ENCODE data around the gene LBX2. TPM values are rescaled to one million over a fixed set of nuclear protein-coding genes. Genes with fewer than 3 reads are reported as not detected.

LBX2 gene
- total and polyA plus RNA-seq, 4 donors: 0.75 to 1.7 (median 0.87) TPM

- peak within 1 kb of the TSS in 1 of 2 donors; percentile 53 for H3K27ac ChIP-seq (ENCODE audit: low read depth in 1 of 2, low read length in 2 of 2)
- intact Hi-C loops (cut with DNase I): loop anchor here (1.0 to 2.0 kb wide), 4 partner anchors 28 to 105 kb away; partner anchors contain the start of genes INO80B (in 2 of the 2), AUP1 (in 1 of the 2) and HTRA2 (in 1 of the 2)
- DNase-seq (peak; percentile 97 to 98), ATAC-seq (ENCODE audit: low FRiP score) (peak; percentile 99)
- 0 to 1% methylated on average over 50 of the region's 50 CpGs for WGBS, 2 donors
- peaks cover 0 to 3% of the 10 kb centered on the region in 2 donors for H3K4me1 ChIP-seq (ENCODE audit: control insufficient read depth in 1 of 2, insufficient read depth in 2 of 2, low read length in 2 of 2)
- peak within 1 kb of the TSS; percentile 50 to 62 for H3K4me3 ChIP-seq (ENCODE audit: low read length in 2 of 2)
- no peaks in the 10 kb centered on the region for H3K27me3 ChIP-seq (ENCODE audit: control insufficient read depth in 1 of 2, insufficient read depth in 2 of 2, low read length in 1 of 2)
- no peaks in the 10 kb centered on the region for H3K36me3 ChIP-seq (ENCODE audit: control insufficient read depth in 1 of 2, insufficient read depth in 2 of 2, low read length in 1 of 2)
- no peaks in the 10 kb centered on the region for H3K9me3 ChIP-seq (ENCODE audit: control insufficient read depth, low read length)
These were observed 16.4 kb downstream of the LBX2 start, which contains the start of the genes CCDC142 and TTC31 for GRCh38 chr2:74482801-74483674. Gene CCDC142 (minus strand): TSS chr2:74482998. CDS start chr2:74482837, 161 bp downstream. Gene TTC31 (plus strand): TSS chr2:74483081. CDS start chr2:74483096, 15 bp downstream.

- 1% methylated on average over 75 to 80 of the region's 80 CpGs for WGBS, 2 donors
- H3K9me3 ChIP-seq (ENCODE audit: control insufficient read depth, low read length): no peaks in the 10 kb centered on the region
- intact Hi-C loops (cut with DNase I): loop anchor here (2.0 kb wide), 1 partner anchor 27 kb away; the partner anchor contains the start of gene INO80B (in 2 of the 2)
- H3K4me3 ChIP-seq (ENCODE audit: low read length in 2 of 2): peak overlapping the region; percentile 50 to 62
- DNase-seq (peak; percentile 83 to 87), ATAC-seq (ENCODE audit: low FRiP score) (peak; percentile 83)
- peaks cover 0 to 3% of the 10 kb centered on the region in 2 donors for H3K4me1 ChIP-seq (ENCODE audit: control insufficient read depth in 1 of 2, insufficient read depth in 2 of 2, low read length in 2 of 2)
- H3K27me3 ChIP-seq (ENCODE audit: control insufficient read depth in 1 of 2, insufficient read depth in 2 of 2, low read length in 1 of 2): no peaks in the 10 kb centered on the region
- H3K27ac ChIP-seq (ENCODE audit: low read depth in 1 of 2, low read length in 2 of 2): peak overlapping the region in 1 of 2 donors; percentile 53
- no peaks in the 10 kb centered on the region for H3K36me3 ChIP-seq (ENCODE audit: control insufficient read depth in 1 of 2, insufficient read depth in 2 of 2, low read length in 1 of 2)
These were observed 17.2 kb downstream of the LBX2 start for GRCh38 chr2:74481961-74482800.

GRCh38 chr2:74481431-74481830 is 18.0 kb downstream of the LBX2 start:
- H3K36me3 ChIP-seq (ENCODE audit: control insufficient read depth in 1 of 2, insufficient read depth in 2 of 2, low read length in 1 of 2): no peaks in the 10 kb centered on the region
- DNase-seq (peak in 1 of 2 donors; percentile 12), ATAC-seq (ENCODE audit: low FRiP score) (no peak)
- peaks cover 0 to 3% of the 10 kb centered on the region in 2 donors for H3K4me1 ChIP-seq (ENCODE audit: control insufficient read depth in 1 of 2, insufficient read depth in 2 of 2, low read length in 2 of 2)
- WGBS, 2 donors: 43 to 44% methylated on average over 3 of the region's 3 CpGs
- no peak overlapping the region for H3K27ac ChIP-seq (ENCODE audit: low read depth in 1 of 2, low read length in 2 of 2)
- peak overlapping the region; percentile 50 to 62 for H3K4me3 ChIP-seq (ENCODE audit: low read length in 2 of 2)
- no peaks in the 10 kb centered on the region for H3K9me3 ChIP-seq (ENCODE audit: control insufficient read depth, low read length)
- no peaks in the 10 kb centered on the region for H3K27me3 ChIP-seq (ENCODE audit: control insufficient read depth in 1 of 2, insufficient read depth in 2 of 2, low read length in 1 of 2)
- intact Hi-C loops (cut with DNase I): no loop called here

GRCh38 chr2:74474899-74475298 is 24.5 kb downstream of the LBX2 start:
- ATAC-seq (ENCODE audit: low FRiP score) (no peak), DNase-seq (peak; percentile 33 to 51)
- Histone ChIP-seq H3K4me1 (ENCODE audit: control insufficient read depth in 1 of 2, insufficient read depth in 2 of 2, low read length in 2 of 2) (no peaks in the 10 kb centered on the region), H3K36me3 (ENCODE audit: control insufficient read depth in 1 of 2, insufficient read depth in 2 of 2, low read length in 1 of 2) (peaks cover 0 to 2% of the 10 kb centered on the region in 2 donors), H3K27me3 (ENCODE audit: control insufficient read depth in 1 of 2, insufficient read depth in 2 of 2, low read length in 1 of 2) (no peaks in the 10 kb centered on the region), H3K9me3 (ENCODE audit: control insufficient read depth, low read length) (no peaks in the 10 kb centered on the region), H3K4me3 (ENCODE audit: low read length in 2 of 2) (no peak overlapping the region), H3K27ac (ENCODE audit: low read depth in 1 of 2, low read length in 2 of 2) (no peak overlapping the region)
- 84 to 88% methylated on average over 5 of the region's 5 CpGs for WGBS, 2 donors
- intact Hi-C loops (cut with DNase I): no loop called here

GRCh38 chr2:74474481-74474880 is 24.9 kb downstream of the LBX2 start:
- H3K4me3 ChIP-seq (ENCODE audit: low read length in 2 of 2): no peak overlapping the region
- intact Hi-C loops (cut with DNase I): no loop called here
- H3K36me3 ChIP-seq (ENCODE audit: control insufficient read depth in 1 of 2, insufficient read depth in 2 of 2, low read length in 1 of 2): peaks cover 0 to 2% of the 10 kb centered on the region in 2 donors
- ATAC-seq (ENCODE audit: low FRiP score) (no peak), DNase-seq (peak; percentile 40 to 67)
- 90 to 91% methylated on average over 6 of the region's 6 CpGs for WGBS, 2 donors
- H3K27me3 ChIP-seq (ENCODE audit: control insufficient read depth in 1 of 2, insufficient read depth in 2 of 2, low read length in 1 of 2): no peaks in the 10 kb centered on the region
- no peaks in the 10 kb centered on the region for H3K4me1 ChIP-seq (ENCODE audit: control insufficient read depth in 1 of 2, insufficient read depth in 2 of 2, low read length in 2 of 2)
- H3K27ac ChIP-seq (ENCODE audit: low read depth in 1 of 2, low read length in 2 of 2): no peak overlapping the region
- H3K9me3 ChIP-seq (ENCODE audit: control insufficient read depth, low read length): no peaks in the 10 kb centered on the region

- WGBS, 2 donors: 9 to 11% methylated on average over 7 of the region's 7 CpGs
- intact Hi-C loops (cut with DNase I): no loop called here
- Histone ChIP-seq H3K9me3 (ENCODE audit: control insufficient read depth, low read length) (no peaks in the 10 kb centered on the region), H3K4me3 (ENCODE audit: low read length in 2 of 2) (peak overlapping the region; percentile 29 to 86), H3K27me3 (ENCODE audit: control insufficient read depth in 1 of 2, insufficient read depth in 2 of 2, low read length in 1 of 2) (no peaks in the 10 kb centered on the region), H3K4me1 (ENCODE audit: control insufficient read depth in 1 of 2, insufficient read depth in 2 of 2, low read length in 2 of 2) (no peaks in the 10 kb centered on the region), H3K36me3 (ENCODE audit: control insufficient read depth in 1 of 2, insufficient read depth in 2 of 2, low read length in 1 of 2) (peaks cover 0 to 2% of the 10 kb centered on the region in 2 donors), H3K27ac (ENCODE audit: low read depth in 1 of 2, low read length in 2 of 2) (peak overlapping the region; percentile 80 to 91)
- ATAC-seq (ENCODE audit: low FRiP score): peak; percentile 27
- DNase-seq: no peak
These were observed 26.5 kb downstream of the LBX2 start for GRCh38 chr2:74472945-74473258.

GRCh38 chr2:74472086-74472944 is 27.1 kb downstream of the LBX2 start, which contains the start of gene MRPL53:
Gene MRPL53 (minus strand): TSS chr2:74472680. CDS start chr2:74472660, 20 bp downstream.
- Histone ChIP-seq H3K4me3 (ENCODE audit: low read length in 2 of 2) (peak within 1 kb of the TSS; percentile 29 to 86), H3K9me3 (ENCODE audit: control insufficient read depth, low read length) (no peaks in the 10 kb centered on the region), H3K36me3 (ENCODE audit: control insufficient read depth in 1 of 2, insufficient read depth in 2 of 2, low read length in 1 of 2) (peaks cover 0 to 2% of the 10 kb centered on the region in 2 donors), H3K27me3 (ENCODE audit: control insufficient read depth in 1 of 2, insufficient read depth in 2 of 2, low read length in 1 of 2) (no peaks in the 10 kb centered on the region), H3K4me1 (ENCODE audit: control insufficient read depth in 1 of 2, insufficient read depth in 2 of 2, low read length in 2 of 2) (no peaks in the 10 kb centered on the region), H3K27ac (ENCODE audit: low read depth in 1 of 2, low read length in 2 of 2) (peak within 1 kb of the TSS; percentile 80 to 97)
- peak; percentile 97 to 99 for DNase-seq
- 0 to 1% methylated on average over 66 of the region's 66 CpGs for WGBS, 2 donors
- ATAC-seq (ENCODE audit: low FRiP score): peak; percentile 96
- intact Hi-C loops (cut with DNase I): no loop called here

Data from aorta (tissue), 5 donors.